HepG2 (cell line): ENCODE measurements around the gene C20orf204. TPM values are rescaled to one million over a fixed set of nuclear protein-coding genes. Genes with fewer than 3 reads are reported as not detected.
A peak's percentile ranks its signal among the peaks of the same experiment; 100 is the strongest.

Source experiments
- BRD4 ChIP-seq: sonication (generic); formaldehyde crosslinking; IDR thresholded peaks from 2 replicates; pipeline ENCODE4 v1.4.0; 2020; ENCODE audit warnings: missing genetic modification reagents
- FOXM1 ChIP-seq: sonication (generic); formaldehyde crosslinking; IDR thresholded peaks from 2 replicates; pipeline ENCODE4 v1.5.0; 2020; ENCODE audit warnings: missing genetic modification reagents
- GATA4 ChIP-seq: sonication (generic); IDR thresholded peaks from 2 replicates; pipeline ENCODE4 v1.6.1; 2016; ENCODE audit warnings: antibody characterized with exemption, low read depth, borderline replicate concordance
- GPBP1L1 ChIP-seq: sonication (generic); formaldehyde crosslinking; IDR thresholded peaks from 2 replicates; pipeline ENCODE4 v1.5.0; 2020; ENCODE audit warnings: mild to moderate bottlenecking, missing genetic modification reagents
- HNRNPK ChIP-seq: fragments of 200-400 bp; formaldehyde crosslinking; IDR thresholded peaks from 2 replicates; pipeline ENCODE4 v1.6.1; 2018; ENCODE audit warnings: low read length, low read depth, moderate library complexity, mild to moderate bottlenecking; ENCODE audit not compliant: poor library complexity, severe bottlenecking
- IRF2 ChIP-seq: IDR thresholded peaks from 2 replicates; pipeline ENCODE4 v1.6.1; 2018; ENCODE audit warnings: missing genetic modification reagents, missing compliant biosample characterization
- KLF12 ChIP-seq: sonication (generic); formaldehyde crosslinking; IDR thresholded peaks from 2 replicates; pipeline ENCODE4 v1.4.0; 2020; ENCODE audit warnings: missing genetic modification reagents, borderline replicate concordance
- LBX2 ChIP-seq: sonication (generic); formaldehyde crosslinking; IDR thresholded peaks from 2 replicates; pipeline ENCODE4 v1.5.0; 2020; ENCODE audit warnings: missing genetic modification reagents, mild to moderate bottlenecking, borderline replicate concordance
- PHF5A ChIP-seq: IDR thresholded peaks from one replicate; pipeline ENCODE4 v1.6.1; 2018; ENCODE audit warnings: low read depth, missing genetic modification reagents; ENCODE audit not compliant: unreplicated experiment
- SALL1 ChIP-seq: sonication (generic); formaldehyde crosslinking; IDR thresholded peaks from 2 replicates; pipeline ENCODE4 v1.8.0; 2022; ENCODE audit warnings: mild to moderate bottlenecking, missing genetic modification reagents
- TAF15 ChIP-seq: fragments of 200-400 bp; formaldehyde crosslinking; IDR thresholded peaks from one replicate; pipeline ENCODE4 v1.6.1; 2018; ENCODE audit warnings: mild to moderate bottlenecking, low read depth, low read length; ENCODE audit not compliant: poor library complexity, severe bottlenecking
- ZBTB7B ChIP-seq: sonication (generic); formaldehyde crosslinking; IDR thresholded peaks from 2 replicates; pipeline ENCODE4 v1.4.0; 2020; ENCODE audit warnings: missing genetic modification reagents
- ZNF276 ChIP-seq: sonication (generic); formaldehyde crosslinking; IDR thresholded peaks from 2 replicates; pipeline ENCODE4 v1.4.0; 2020; ENCODE audit warnings: mild to moderate bottlenecking, low read depth, missing genetic modification reagents
- ZNF441 ChIP-seq: sonication (generic); formaldehyde crosslinking; IDR thresholded peaks from 2 replicates; pipeline ENCODE4 v1.7.0; 2021; ENCODE audit warnings: missing genetic modification reagents, borderline replicate concordance
- ZNF552 ChIP-seq: sonication (generic); formaldehyde crosslinking; IDR thresholded peaks from 2 replicates; pipeline ENCODE4 v1.9.0; 2022; ENCODE audit warnings: missing genetic modification reagents, mild to moderate bottlenecking, borderline replicate concordance
- ZNF562 ChIP-seq: sonication (generic); formaldehyde crosslinking; IDR thresholded peaks from 2 replicates; pipeline ENCODE4 v1.8.0; 2022; ENCODE audit warnings: missing genetic modification reagents, borderline replicate concordance
- polyA plus RNA-seq, 8 experiments: library from polyadenylated mRNA; depleted of rRNA in 3 of 8; stranded (reverse) in 7 of 8; unstranded in 1 of 8; fragments of >200 nt; fragmentation: Illumina TruSeq in 4 of 8; extraction: Trizol in 4 of 8; gene quantifications; 2 replicates each; pipeline versions ENCODE4 v1.2.1 to v1.2.3, GENCODE V29; 2011 to 2016; ENCODE audit warnings: low read depth in 4 of 8, missing spikeins in 1 of 8, mixed read lengths in 1 of 8; ENCODE audit not compliant: insufficient read depth in 1 of 8
- total RNA-seq, 5 experiments: library from RNA; depleted of rRNA; stranded (reverse); fragments of >200 nt; fragmentation: Illumina TruSeq; extraction: Trizol; gene quantifications; 2 replicates each; pipeline ENCODE4 v1.2.3, GENCODE V29; 2016; ENCODE audit warnings: low read depth in 1 of 5
- TF ChIP-seq, protein P1 (sequence below): sonication (generic); formaldehyde crosslinking; IDR thresholded peaks from 2 replicates; pipeline ENCODE4 v1.4.0; 2020; ENCODE audit warnings: missing genetic modification reagents, borderline replicate concordance
- TF ChIP-seq, protein P2 (sequence below): sonication (generic); formaldehyde crosslinking; IDR thresholded peaks from 2 replicates; pipeline ENCODE4 v1.5.0; 2020; ENCODE audit warnings: missing genetic modification reagents
- TF ChIP-seq, protein P3 (sequence below): sonication (generic); formaldehyde crosslinking; IDR thresholded peaks from 2 replicates; pipeline ENCODE4 v1.8.1; 2023; ENCODE audit warnings: missing genetic modification reagents, mild to moderate bottlenecking, borderline replicate concordance

The C20orf204 gene
- total and polyA plus RNA-seq, 2 of the 13 experiments (the other 11 are each of a cell fraction or from before 2014, with no cell fraction given): 22.1 to 80.0 TPM

DNA sequence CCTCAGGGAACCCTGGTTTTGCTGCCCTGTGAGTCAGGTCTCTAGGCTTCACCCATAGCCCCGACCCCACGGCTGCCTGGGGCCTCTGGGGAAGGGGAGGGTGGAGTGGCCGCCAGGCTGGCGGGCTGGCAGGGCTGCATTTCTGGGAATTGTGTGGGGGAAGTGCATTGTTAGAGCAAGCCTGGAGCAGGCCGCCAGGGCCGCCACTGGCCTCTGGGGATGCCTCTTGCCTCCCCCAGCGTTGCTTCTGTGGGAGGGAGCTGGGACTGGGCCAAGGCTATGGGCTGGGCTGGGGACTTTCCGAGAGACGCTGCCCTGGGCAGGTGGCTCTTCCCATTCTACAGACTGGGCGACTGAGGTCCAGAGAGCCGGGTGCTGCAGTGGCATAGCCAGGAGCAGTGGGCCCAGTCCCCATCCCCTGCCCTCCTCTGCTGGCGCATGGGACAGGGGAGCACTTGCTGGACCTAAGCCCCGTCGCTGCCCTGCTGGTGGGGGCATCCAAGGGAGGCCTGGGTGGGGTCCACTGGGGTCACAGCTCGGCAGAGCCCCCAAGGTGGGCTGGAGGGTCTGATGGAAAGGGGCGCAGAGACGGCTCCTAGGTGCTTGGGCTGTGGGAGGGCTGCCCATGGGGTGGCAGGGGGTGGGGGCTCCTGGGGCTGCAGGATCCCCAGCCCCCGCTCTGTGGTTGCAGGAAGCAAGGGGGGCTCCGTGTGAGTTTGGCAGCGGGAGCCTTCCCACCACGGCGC is 20.1 kb downstream of the C20orf204 start (continued):
- TF ChIP-seq IRF2 (CRISPR knock-in tag): peak; percentile 69; the same call in 1 of the 2 replicates
- TF ChIP-seq, protein P1, sequence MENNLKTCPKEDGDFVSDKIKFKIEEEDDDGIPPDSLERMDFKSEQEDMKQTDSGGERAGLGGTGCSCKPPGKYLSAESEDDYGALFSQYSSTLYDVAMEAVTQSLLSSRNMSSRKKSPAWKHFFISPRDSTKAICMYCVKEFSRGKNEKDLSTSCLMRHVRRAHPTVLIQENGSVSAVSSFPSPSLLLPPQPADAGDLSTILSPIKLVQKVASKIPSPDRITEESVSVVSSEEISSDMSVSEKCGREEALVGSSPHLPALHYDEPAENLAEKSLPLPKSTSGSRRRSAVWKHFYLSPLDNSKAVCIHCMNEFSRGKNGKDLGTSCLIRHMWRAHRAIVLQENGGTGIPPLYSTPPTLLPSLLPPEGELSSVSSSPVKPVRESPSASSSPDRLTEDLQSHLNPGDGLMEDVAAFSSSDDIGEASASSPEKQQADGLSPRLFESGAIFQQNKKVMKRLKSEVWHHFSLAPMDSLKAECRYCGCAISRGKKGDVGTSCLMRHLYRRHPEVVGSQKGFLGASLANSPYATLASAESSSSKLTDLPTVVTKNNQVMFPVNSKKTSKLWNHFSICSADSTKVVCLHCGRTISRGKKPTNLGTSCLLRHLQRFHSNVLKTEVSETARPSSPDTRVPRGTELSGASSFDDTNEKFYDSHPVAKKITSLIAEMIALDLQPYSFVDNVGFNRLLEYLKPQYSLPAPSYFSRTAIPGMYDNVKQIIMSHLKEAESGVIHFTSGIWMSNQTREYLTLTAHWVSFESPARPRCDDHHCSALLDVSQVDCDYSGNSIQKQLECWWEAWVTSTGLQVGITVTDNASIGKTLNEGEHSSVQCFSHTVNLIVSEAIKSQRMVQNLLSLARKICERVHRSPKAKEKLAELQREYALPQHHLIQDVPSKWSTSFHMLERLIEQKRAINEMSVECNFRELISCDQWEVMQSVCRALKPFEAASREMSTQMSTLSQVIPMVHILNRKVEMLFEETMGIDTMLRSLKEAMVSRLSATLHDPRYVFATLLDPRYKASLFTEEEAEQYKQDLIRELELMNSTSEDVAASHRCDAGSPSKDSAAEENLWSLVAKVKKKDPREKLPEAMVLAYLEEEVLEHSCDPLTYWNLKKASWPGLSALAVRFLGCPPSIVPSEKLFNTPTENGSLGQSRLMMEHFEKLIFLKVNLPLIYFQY (CRISPR knock-in tag): peak; percentile 81
- TF ChIP-seq FOXM1 (CRISPR knock-in tag): no peak
- TF ChIP-seq TAF15: no peak
- TF ChIP-seq GPBP1L1: no peak
- TF ChIP-seq, protein P2, sequence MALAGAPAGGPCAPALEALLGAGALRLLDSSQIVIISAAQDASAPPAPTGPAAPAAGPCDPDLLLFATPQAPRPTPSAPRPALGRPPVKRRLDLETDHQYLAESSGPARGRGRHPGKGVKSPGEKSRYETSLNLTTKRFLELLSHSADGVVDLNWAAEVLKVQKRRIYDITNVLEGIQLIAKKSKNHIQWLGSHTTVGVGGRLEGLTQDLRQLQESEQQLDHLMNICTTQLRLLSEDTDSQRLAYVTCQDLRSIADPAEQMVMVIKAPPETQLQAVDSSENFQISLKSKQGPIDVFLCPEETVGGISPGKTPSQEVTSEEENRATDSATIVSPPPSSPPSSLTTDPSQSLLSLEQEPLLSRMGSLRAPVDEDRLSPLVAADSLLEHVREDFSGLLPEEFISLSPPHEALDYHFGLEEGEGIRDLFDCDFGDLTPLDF (CRISPR knock-in tag): 0 out of 2 replicates have a peak, but pooled peaks have one; percentile 19
- peak; percentile 88 for TF ChIP-seq BRD4 (CRISPR knock-in tag)
- TF ChIP-seq, protein P3, sequence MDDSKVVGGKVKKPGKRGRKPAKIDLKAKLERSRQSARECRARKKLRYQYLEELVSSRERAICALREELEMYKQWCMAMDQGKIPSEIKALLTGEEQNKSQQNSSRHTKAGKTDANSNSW (CRISPR knock-in tag): peak; percentile 56; the same call in 1 of the 2 replicates
- TF ChIP-seq GATA4: peak; percentile 16; the same call in 1 of the 2 replicates
- TF ChIP-seq KLF12 (CRISPR knock-in tag): 0 out of 2 replicates have a peak, but pooled peaks have one; percentile 43
- peak; percentile 39 for TF ChIP-seq SALL1 (CRISPR knock-in tag)
- TF ChIP-seq ZNF276 (CRISPR knock-in tag): peak; percentile 14; the same call in 1 of the 2 replicates
- TF ChIP-seq ZBTB7B (CRISPR knock-in tag): peak; percentile 88
- peak; percentile 46; the same call in 1 of the 2 replicates for TF ChIP-seq ZNF552 (CRISPR knock-in tag)
- TF ChIP-seq HNRNPK: peak; percentile 12
- TF ChIP-seq LBX2 (CRISPR knock-in tag): peak; percentile 54; the same call in 1 of the 2 replicates
- TF ChIP-seq ZNF562 (CRISPR knock-in tag): no peak
- TF ChIP-seq PHF5A: peak; percentile 10
- 0 out of 2 replicates have a peak, but pooled peaks have one; percentile 56 for TF ChIP-seq ZNF441
